D721Med (cell line): Measurements from ENCODE around the gene GCSAML.
A peak's percentile ranks its signal among the peaks of the same experiment; 100 is the strongest.

Source experiments
- DNase-seq: peaks from one replicate; pipeline ENCODE4 v3.0.0; 2011; ENCODE audit warnings: low spot score; ENCODE audit not compliant: insufficient read length
- FAIRE-seq: peaks from 2 replicates; lab custom pipeline; 2011; peaks lifted over from hg19 to GRCh38; lab: Jason Lieb, UNC
- CTCF ChIP-seq: IDR thresholded peaks from 2 replicates; pipeline ENCODE4 v1.5.1; 2012; ENCODE audit warnings: mild to moderate bottlenecking, control low read depth; ENCODE audit not compliant: insufficient read depth; ENCODE audit errors: missing control alignments

Gene GCSAML

GRCh38 chr1:247562198-247562597 lies 13.3 kb downstream of the GCSAML start:
- FAIRE-seq, result no peak
- TF ChIP-seq CTCF, result no peak
- no peak for DNase-seq

DNA sequence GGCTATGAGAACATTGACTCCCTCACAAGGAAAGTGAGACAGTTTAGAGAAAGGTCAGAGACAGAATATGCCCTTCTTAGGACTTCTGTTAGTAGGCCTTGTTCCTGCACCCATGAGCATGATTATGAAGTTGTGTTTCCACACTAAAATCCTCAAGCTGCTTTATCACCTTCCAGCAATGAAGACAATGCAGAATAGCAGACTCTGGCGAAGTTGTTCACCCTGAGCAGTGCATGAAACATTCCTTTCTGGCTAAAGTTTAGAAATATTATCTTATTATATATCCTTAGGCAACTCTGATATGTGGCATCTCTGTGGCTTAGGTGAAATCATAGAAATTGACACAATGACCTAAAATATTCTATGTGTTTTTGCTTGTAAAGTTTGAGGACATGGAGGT lies 25.3 kb downstream of the GCSAML start:
- no peak for TF ChIP-seq CTCF
- DNase-seq, result no peak
- no peak for FAIRE-seq

DNA sequence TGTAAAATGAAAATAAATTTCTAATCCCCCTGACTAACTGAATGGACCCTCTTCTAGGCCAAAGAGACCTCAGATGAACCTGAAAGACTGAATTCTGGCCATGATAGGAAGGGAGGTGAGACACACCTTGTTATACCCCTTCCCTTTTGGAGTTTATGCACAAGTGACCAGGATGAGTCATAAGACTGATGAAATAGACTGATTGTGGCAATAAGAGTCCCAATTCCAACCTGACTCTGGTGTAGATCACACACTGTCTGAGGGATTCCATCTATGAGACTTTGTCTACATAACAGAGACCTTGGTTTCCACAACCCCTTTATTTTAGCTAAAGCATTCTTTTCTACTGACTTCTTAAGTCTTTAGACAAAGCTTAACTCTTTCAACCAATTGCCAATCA lies 25.7 kb downstream of the GCSAML start:
- FAIRE-seq (no peak), DNase-seq (no peak)
- no peak for TF ChIP-seq CTCF

DNA sequence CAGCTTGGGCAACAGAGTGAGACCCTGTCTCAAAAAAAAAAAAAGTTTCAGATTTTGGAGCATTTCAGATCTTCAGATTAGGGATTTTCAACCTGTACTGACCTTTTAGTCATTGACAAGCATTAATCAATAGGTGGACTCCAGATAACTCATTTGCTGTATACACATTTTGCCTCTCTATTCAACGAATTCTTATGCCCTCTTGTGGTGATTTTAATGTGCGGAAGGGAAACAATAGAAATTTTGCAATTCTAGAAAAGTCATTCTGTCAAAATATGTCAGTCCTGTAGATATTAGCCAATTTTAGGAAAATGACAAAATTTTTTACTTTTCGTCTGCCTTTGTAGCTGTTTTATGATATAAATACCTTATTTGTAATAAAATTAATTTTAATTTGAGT lies 27.6 kb downstream of the GCSAML start:
- DNase-seq, result no peak
- FAIRE-seq, result peak; percentile 84
- peak; percentile 68 for TF ChIP-seq CTCF

- DNase-seq, result no peak
- no peak for TF ChIP-seq CTCF
- FAIRE-seq, result no peak
Measured at GRCh38 chr1:247578946-247579460, 30.1 kb downstream of the GCSAML start.

DNA sequence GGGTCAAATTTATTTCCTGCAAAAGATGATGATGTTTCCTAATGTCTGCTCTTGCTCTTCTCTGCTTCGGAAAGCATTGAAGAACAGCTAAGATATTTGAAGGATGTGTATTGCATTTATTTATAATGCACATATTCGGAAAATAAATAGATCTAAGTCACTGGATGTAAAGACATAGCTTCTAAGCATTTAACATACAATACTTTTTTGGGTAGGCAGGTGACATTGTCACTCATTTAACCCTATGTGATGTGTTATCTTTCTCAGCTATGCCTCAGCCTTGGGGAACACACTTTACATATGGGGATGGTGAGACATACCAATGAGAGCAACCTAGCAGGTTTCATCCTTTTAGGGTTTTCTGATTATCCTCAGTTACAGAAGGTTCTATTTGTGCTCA lies 39.1 kb downstream of the GCSAML start, which contains the start of gene OR2G2:
Gene OR2G2, plus strand, starts transcription at position 301 of the 400 bp plus-strand sequence. Its CDS starts 0 bp downstream, at position 301.
- no peak for TF ChIP-seq CTCF
- DNase-seq, result no peak
- no peak for FAIRE-seq

GRCh38 chr1:247605286-247605685 lies 56.4 kb downstream of the GCSAML start, which contains the start of gene OR2G3:
OR2G3 (plus strand) TSS chr1:247605586; CDS start chr1:247605586, 0 bp downstream.
- no peak for DNase-seq
- no peak for FAIRE-seq
- TF ChIP-seq CTCF, result no peak
